ENCODE data around the gene APBA2. TPM values are rescaled to one million over a fixed set of nuclear protein-coding genes. Genes with fewer than 3 reads are reported as not detected.

The APBA2 gene
- total RNA-seq, 1 donor from 2014 or later, result 2.0 TPM

DNA sequence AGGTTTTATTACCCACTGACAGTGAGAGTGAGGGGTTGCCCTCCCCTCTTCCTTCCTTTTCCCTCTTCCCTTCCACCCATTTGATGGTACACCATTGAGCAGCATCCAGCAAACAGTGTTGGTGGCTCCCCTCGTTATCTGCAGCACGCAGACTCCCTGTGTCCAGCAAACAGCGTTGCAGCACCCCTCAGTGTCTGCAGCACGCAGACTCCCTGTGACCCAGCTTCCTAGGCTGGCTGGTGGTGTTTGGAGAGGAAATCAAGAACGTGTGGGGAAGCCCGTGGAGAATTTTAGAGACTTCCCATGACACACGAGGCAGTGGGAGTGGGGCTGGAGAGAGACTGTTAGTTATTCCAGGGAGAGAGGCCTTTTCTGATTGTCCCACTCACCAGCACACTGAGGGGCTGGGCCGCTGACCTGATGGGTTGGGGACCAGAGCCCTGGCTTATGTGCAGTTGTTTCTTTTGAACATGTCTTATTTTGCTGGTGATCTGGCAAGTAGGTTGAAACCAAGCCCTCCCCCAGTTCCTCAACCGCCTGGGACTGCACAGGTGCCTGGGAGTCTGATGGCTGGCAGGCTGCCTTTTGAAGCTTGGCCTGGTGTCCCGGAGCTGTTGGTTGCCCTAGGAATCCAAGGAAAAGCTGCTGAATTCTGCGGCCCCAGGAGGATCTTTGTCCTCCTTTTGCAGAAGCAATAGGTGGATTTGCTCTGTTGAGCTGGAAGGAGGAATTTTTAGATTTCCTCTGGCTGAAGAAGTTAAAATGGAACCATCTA is 19.0 kb downstream of the APBA2 start:
- no peak for DNase-seq (ENCODE audit: missing footprints)
- intact Hi-C loops (cut with DNase I), result no loop called here
- no peak for ATAC-seq

- no peak for ATAC-seq
- intact Hi-C loops (cut with DNase I), result no loop called here
These were observed 21.7 kb downstream of the APBA2 start for GRCh38 chr15:28907338-28907960.

DNA sequence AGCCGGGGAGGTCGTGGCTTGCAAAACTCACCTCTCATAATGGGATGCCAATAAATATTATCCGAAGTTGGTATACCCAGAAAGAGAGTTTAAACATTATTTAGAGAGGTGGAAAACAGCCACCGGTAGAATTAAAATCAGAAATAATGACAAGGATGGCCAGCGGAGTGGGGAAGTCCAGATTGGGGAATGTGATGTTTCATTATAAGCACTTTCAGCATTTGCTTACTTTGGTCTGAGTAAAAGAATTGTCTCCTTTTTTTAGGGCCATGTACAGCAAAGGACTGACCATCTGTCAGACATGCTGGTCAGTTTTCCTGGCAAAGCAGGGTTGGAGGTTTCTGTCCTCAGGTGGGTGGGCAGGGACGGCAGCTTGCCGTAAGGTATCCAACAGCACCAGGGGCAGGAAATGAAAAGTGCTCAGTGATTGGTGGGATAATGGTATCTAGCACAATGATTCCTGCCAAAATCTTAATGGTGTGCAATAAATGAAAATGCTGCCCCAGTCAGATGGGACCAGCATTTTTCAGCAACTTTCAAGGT is 24.3 kb downstream of the APBA2 start:
- intact Hi-C loops (cut with DNase I), result no loop called here
- no peak for DNase-seq (ENCODE audit: missing footprints)
- no peak for ATAC-seq

More at GRCh38 chr15:28907338-28907960, 21.7 kb downstream of the APBA2 start:
- DNase-seq (ENCODE audit: missing footprints), result no peak

DNA sequence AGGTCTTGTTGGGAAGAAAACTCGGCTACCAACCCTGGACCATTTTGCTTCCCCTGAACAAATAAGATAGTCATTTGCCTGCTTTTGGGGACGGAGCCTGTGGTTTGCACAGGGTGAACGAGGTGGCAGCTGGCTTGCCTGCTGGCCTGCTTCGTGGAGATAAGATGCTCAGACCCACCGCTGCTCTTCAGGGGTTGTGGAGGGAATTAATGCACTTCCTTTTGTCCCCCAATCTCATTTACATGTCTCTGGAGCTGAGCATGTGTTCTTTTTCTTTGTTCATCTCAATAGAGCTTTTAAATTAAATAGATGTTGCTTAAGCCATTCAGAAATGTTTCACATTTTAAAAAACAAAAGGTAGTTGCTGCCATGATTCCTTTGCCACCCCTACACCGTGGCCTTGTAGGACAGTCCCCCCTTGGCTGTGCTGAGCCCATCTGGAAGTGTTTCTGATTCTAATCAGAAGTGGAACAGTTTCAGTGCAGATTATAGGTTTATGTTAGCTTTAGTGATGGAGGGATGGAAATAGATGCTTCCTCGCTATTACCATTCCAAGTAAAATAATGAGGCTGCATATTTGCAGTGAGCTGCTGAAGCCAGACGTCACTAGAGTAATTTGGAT is 25.6 kb downstream of the APBA2 start:
- no peak for DNase-seq (ENCODE audit: missing footprints)
- intact Hi-C loops (cut with DNase I), result no loop called here
- no peak for ATAC-seq

GRCh38 chr15:28912422-28912821 is 26.6 kb downstream of the APBA2 start:
- DNase-seq (ENCODE audit: missing footprints), result no peak
- intact Hi-C loops (cut with DNase I), result no loop called here
- ATAC-seq, result no peak

DNA sequence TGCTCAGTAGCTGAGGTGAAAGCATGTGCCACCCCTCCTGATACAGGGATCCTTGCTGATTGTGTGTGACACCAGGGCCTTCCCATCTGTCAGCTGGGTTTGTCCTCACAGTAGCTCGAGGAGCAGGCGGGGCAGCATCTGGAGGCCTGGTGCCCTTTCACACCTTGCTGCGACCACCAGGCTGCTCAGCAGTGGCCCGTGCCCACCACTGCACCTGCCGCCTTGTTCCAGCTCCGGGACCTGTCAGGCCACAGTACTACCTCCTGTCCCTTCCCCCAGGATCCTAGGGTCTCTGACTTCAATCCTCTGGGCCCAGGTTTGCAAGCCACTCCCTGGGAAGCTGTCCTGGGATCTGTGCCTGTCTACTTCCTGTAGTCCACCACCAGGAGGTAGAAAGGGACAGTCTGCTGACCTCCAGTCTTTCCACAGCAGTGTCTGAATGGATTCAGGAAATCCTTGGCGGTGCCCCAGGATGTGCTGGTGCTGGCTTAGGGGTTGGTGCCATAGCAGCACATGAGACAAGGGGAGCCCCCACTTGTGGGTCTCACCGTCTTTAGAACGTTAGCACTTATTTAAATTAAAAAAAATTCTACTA is 27.5 kb downstream of the APBA2 start:
- DNase-seq (ENCODE audit: missing footprints) (no peak), ATAC-seq (no peak)
- intact Hi-C loops (cut with DNase I), result no loop called here

GRCh38 chr15:28914046-28914445 is 28.3 kb downstream of the APBA2 start:
- DNase-seq (ENCODE audit: missing footprints), result no peak
- ATAC-seq, result no peak
- intact Hi-C loops (cut with DNase I), result no loop called here

- no peak for ATAC-seq
- no peak for DNase-seq (ENCODE audit: missing footprints)
These were observed 28.8 kb downstream of the APBA2 start for GRCh38 chr15:28914483-28915023.

DNA sequence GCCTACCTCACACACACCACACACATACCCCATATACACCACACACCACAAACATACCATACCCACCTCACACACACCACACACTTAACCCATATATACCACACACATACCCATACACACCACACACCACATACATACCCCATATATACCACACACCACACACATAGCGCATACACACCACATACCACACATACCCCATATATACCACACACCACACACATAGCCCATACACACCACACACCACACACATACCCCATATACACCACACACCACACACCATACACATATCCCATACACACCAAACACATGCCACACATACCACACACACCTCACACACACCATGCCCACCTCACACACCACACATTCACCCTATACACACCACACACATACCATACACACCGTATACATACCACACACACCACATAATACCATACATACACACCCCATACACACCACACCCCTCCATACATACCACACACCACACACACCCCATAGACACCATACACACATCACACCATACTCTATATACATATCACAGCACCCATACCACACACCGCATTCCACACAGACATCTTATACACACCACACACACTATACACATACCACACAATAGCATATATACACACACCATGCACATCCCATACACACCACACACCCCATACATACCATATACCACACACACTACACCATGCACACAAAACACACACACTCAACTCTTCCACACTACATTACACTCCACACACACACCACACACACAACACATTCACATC is 29.5 kb downstream of the APBA2 start:
- intact Hi-C loops (cut with DNase I), result no loop called here
- ATAC-seq (peak; percentile 53), DNase-seq (ENCODE audit: missing footprints) (no peak)

More at GRCh38 chr15:28914483-28915023, 28.8 kb downstream of the APBA2 start:
- intact Hi-C loops (cut with DNase I), result no loop called here

DNA sequence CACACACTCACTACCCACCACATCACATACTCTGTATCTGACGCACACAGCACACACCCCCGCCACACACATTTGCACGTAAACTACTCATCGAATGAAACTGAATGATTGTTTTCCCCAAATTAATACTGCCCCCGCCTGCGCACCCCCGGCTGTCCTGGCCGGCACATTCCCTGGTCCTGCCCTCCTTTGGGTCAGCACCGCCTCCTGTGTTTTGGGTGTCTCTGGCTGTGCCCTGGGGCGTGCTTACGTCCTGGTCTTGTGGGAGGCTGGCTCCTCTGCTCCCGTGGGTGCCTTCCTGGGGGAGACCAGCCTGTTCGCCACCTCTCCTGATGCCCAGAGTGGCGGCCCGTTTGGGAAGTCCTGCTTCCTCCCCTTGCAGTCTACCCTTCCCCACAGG is 30.2 kb downstream of the APBA2 start:
- intact Hi-C loops (cut with DNase I), result no loop called here
- ATAC-seq (no peak), DNase-seq (ENCODE audit: missing footprints) (no peak)

- ATAC-seq, result no peak
- intact Hi-C loops (cut with DNase I), result no loop called here
- no peak for DNase-seq (ENCODE audit: missing footprints)
These were observed 32.0 kb downstream of the APBA2 start for GRCh38 chr15:28917791-28918140.

- DNase-seq (ENCODE audit: missing footprints), result no peak
- intact Hi-C loops (cut with DNase I), result no loop called here
- no peak for ATAC-seq
These were observed 32.6 kb downstream of the APBA2 start for GRCh38 chr15:28918141-28918983.

- DNase-seq (ENCODE audit: missing footprints), result no peak
- intact Hi-C loops (cut with DNase I), result no loop called here
- ATAC-seq, result no peak
These were observed 33.4 kb downstream of the APBA2 start for GRCh38 chr15:28919201-28919635.

DNA sequence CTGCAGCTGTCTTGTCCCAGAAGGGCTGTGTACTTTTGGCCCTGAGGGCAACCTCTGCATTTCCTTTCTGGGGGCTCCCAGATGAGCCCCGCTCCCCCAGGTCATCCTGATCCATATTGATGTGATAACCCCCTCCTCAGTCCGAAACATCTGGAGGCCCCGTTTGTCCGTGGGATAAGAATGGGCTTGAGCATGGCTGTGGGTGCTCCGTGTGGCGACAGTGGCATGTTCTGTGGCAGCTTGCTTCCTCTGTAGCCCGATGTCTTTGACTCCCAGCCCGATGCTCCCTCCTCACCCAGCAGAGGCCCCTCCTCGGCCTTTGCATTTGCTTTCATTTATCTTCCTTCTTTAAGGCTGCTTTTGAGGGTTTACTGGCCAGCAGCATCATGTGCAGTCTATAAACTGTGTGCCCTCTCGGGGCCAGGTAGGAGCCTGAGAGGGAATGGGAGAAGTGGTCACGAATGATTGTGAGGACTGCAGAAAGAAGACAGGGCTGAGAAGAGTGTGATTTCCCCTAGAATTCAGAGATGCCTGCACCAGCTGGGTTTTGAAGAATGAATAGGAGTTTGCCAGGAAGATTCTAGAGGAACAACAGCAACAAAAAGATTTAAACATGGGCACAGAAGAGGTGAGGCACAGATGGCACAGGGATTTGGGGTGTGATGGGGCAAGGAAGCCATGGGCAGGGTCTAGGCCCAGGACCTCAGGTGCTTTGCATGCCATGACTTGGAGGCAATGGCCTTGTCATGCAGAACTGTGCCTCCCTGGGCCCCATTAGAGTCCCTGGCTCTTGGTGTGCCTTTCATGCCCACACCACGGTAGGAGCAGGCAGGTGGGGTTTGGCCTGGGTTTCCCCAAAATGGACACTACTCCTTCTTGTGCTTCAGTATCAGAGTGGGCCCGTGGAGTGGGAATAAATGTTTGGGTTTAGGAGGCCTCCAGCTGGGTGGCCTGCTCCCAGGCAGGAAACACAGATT is 34.2 kb downstream of the APBA2 start:
- DNase-seq (ENCODE audit: missing footprints) (no peak), ATAC-seq (no peak)
- intact Hi-C loops (cut with DNase I), result no loop called here

- intact Hi-C loops (cut with DNase I), result no loop called here
- ATAC-seq (no peak), DNase-seq (ENCODE audit: missing footprints) (no peak)
These were observed 35.1 kb downstream of the APBA2 start for GRCh38 chr15:28920781-28921331.

DNA sequence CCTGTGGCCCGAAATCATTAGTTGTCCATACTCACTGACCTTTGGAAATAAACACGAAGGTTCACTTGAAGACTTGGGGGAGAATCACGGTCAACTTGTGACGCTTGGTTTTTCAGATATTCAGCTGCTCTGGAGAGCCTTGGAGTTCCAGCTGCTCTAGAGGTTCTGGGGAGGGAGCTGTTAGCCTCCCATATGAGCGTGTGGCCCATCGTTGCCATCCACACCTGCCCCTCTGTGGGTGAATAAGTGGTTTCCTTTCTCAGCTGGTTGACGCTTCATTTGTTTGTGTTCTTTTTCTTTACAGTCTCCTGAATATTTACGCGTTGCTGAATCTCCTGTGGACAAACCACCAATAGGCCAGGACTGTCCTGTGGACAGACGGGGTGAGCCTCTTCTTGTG is 35.6 kb downstream of the APBA2 start:
- intact Hi-C loops (cut with DNase I), result no loop called here
- no peak for DNase-seq (ENCODE audit: missing footprints)
- ATAC-seq, result no peak

Measured in Right ventricle myocardium inferior (tissue), 1 donor.